ENCODE data around the gene UNKL.

UNKL gene

GRCh38 chr16:1346422-1347285 lies 67.8 kb downstream of the UNKL start:
- H3K4me3 ChIP-seq (replicated peaks; ENCODE audit: low read depth, low read length), result no peak overlapping the region
- no peak for TF ChIP-seq CTCF (IDR thresholded peaks at IDR 0.05; ENCODE audit: low read length, missing control alignments)
- DNase-seq (ENCODE audit: low read depth), result no peak

GRCh38 chr16:1345651-1346421 lies 68.7 kb downstream of the UNKL start:
- no peak overlapping the region for H3K4me3 ChIP-seq (replicated peaks; ENCODE audit: low read depth, low read length)
- DNase-seq (ENCODE audit: low read depth), result no peak
- no peak for TF ChIP-seq CTCF (IDR thresholded peaks at IDR 0.05; ENCODE audit: low read length, missing control alignments)

GRCh38 chr16:1345087-1345486 lies 69.4 kb downstream of the UNKL start:
- no peak overlapping the region for H3K4me3 ChIP-seq (replicated peaks; ENCODE audit: low read depth, low read length)
- DNase-seq (ENCODE audit: low read depth), result no peak
- TF ChIP-seq CTCF (IDR thresholded peaks at IDR 0.05; ENCODE audit: low read length, missing control alignments), result no peak

- no peak overlapping the region for H3K4me3 ChIP-seq (replicated peaks; ENCODE audit: low read depth, low read length)
- no peak for TF ChIP-seq CTCF (IDR thresholded peaks at IDR 0.05; ENCODE audit: low read length, missing control alignments)
- no peak for DNase-seq (ENCODE audit: low read depth)
These were observed 70.0 kb downstream of the UNKL start for GRCh38 chr16:1344499-1344898.

- H3K4me3 ChIP-seq (replicated peaks; ENCODE audit: low read depth, low read length), result no peak overlapping the region
- no peak for TF ChIP-seq CTCF (IDR thresholded peaks at IDR 0.05; ENCODE audit: low read length, missing control alignments)
- DNase-seq (ENCODE audit: low read depth), result no peak
These were observed 70.9 kb downstream of the UNKL start for GRCh38 chr16:1343428-1344242.

GRCh38 chr16:1342526-1343427 lies 71.7 kb downstream of the UNKL start:
- H3K4me3 ChIP-seq (replicated peaks; ENCODE audit: low read depth, low read length), result no peak overlapping the region
- peak; percentile 89 for DNase-seq (ENCODE audit: low read depth)
- no peak for TF ChIP-seq CTCF (IDR thresholded peaks at IDR 0.05; ENCODE audit: low read length, missing control alignments)
